T-helper 1 cell treated with Interleukin-12 subunit alpha and Interleukin-12 subunit beta and Interleukin-4 antibody, amounts not matched to agents 30 μg/mL and 1 μg/mL, for 36 hours (primary cell): ENCODE results near the gene OTOR.

ENCODE experiments used
- H3K27ac Mint-ChIP-seq: one replicate; pipeline ENCODE4 v1.8.0; 2021; ENCODE audit warnings: mild to moderate bottlenecking, mixed read lengths
- H3K27me3 Mint-ChIP-seq: one replicate; pipeline ENCODE4 v1.8.0; 2021; ENCODE audit warnings: low read depth, mixed read lengths
- H3K36me3 Mint-ChIP-seq: one replicate; pipeline ENCODE4 v1.8.0; 2021; ENCODE audit warnings: low read depth, mixed read lengths
- H3K4me1 Mint-ChIP-seq: one replicate; pipeline ENCODE4 v1.8.0; 2021; ENCODE audit warnings: low read depth, mixed read lengths
- H3K4me3 Mint-ChIP-seq: one replicate; pipeline ENCODE4 v1.8.0; 2021; ENCODE audit warnings: mild to moderate bottlenecking, moderate library complexity, mixed read lengths
- H3K9me3 Mint-ChIP-seq: one replicate; pipeline ENCODE4 v1.8.0; 2021; ENCODE audit warnings: mixed read lengths

OTOR gene

DNA sequence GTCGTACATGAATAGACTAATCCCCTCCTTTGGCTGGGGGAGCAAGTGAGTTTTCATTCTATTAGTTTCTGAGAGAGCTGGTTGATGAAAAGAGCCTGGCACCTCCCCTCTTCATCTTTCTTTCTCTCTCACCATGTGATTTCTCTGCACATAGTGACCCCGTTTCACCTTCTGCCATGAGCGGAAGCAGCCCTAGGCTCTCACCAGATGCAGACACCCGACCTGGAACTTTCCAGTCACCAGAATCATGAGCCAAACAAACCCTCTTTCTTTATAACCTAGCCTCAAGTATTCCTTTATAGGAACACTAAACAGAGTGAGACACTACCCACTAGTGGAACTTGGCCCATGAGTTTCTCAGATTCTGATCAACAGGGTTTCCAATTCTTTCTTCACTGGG, 16.4 kb downstream of the OTOR start:
- Mint-ChIP-seq H3K36me3 (no peaks in the 10 kb centered on the region), H3K4me1 (no peaks in the 10 kb centered on the region), H3K27ac (no peak overlapping the region), H3K27me3 (peaks cover 20% of the 10 kb centered on the region), H3K4me3 (no peak overlapping the region), H3K9me3 (no peaks in the 10 kb centered on the region)

DNA sequence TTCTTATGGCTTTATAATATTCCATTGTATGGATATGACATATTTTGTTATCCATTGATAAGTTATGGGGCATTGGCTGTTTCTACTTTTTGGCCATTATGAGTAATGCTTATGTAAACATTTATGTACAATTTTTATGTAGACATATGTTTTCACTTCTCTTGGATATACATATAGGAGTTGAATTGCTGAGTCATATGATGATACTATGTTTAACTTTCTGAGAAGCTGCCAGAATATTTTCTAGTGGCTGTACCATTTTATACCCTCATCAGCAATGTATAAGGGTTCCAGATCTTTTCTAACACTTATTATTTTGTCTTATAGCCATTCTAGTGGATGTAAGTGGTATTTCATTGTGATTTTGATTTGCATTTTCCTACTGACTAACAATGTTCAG, 23.1 kb downstream of the OTOR start:
- Mint-ChIP-seq H3K4me3 (no peak overlapping the region), H3K36me3 (no peaks in the 10 kb centered on the region), H3K27ac (no peak overlapping the region), H3K4me1 (no peaks in the 10 kb centered on the region), H3K9me3 (no peaks in the 10 kb centered on the region), H3K27me3 (peaks cover 10% of the 10 kb centered on the region)

DNA sequence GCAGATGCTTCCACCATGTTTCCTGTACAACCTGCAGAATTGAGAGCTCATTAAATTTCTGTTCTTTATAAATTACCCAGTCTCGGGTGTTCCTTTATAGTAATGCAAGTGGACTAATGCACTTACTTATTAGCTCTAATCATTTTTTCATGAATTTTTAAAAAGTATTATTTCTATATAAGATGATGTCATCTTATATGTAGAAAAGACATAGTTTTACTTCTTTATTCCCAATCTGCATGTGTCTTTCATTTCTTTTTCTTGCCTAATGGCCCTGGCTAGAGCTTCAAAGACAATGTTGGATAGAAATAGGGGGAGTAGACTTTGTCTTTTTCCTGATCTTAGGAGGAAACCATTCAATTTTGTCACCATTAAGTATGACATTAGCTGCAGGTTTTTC, 27.8 kb downstream of the OTOR start:
- H3K4me1 Mint-ChIP-seq = no peaks in the 10 kb centered on the region
- no peak overlapping the region for H3K27ac Mint-ChIP-seq
- H3K36me3 Mint-ChIP-seq = no peaks in the 10 kb centered on the region
- no peak overlapping the region for H3K4me3 Mint-ChIP-seq
- H3K27me3 Mint-ChIP-seq = peaks cover 3% of the 10 kb centered on the region
- no peaks in the 10 kb centered on the region for H3K9me3 Mint-ChIP-seq

DNA sequence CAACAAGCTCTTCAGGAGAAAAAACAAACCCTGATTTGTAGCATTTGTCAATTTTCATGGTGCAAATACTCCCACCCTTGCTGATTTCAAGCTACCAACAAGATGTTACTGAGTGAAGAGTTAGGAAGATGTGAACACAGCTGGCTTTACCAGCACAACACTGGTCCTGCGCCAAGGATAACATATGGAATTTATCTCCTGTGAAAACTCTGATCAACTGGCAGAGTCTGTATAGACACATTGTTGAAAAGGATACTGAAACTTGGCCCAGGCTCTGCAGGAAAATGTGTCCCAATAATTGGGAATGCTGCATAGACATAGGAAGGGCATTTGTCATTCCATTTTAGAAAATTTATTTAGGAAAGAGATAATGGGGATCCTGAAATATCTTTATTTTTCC, 29.0 kb downstream of the OTOR start:
- Mint-ChIP-seq H3K4me1 (no peaks in the 10 kb centered on the region), H3K27me3 (peaks cover 3% of the 10 kb centered on the region), H3K9me3 (no peaks in the 10 kb centered on the region), H3K4me3 (no peak overlapping the region), H3K27ac (no peak overlapping the region), H3K36me3 (no peaks in the 10 kb centered on the region)

DNA sequence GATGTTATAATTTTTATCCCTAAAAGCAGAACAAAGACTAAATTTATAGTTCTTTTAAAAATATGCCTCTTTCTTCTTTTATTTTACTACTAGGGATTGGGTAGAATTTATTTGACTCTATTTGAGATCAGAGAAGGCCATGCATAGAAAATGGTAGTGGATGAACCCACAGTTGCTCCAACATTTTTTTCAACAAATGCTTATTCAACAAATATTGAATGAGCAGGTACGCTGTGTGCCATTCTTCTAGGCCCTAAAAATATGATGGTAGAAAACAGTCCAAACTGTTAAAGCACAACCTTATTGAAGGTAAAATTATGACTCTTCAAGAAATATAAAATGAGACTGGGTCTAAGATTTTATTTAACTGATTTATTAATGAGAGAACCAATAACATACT, 30.0 kb downstream of the OTOR start:
- Mint-ChIP-seq H3K9me3 (peaks cover 9% of the 10 kb centered on the region), H3K4me3 (no peak overlapping the region), H3K27me3 (peaks cover 3% of the 10 kb centered on the region), H3K36me3 (no peaks in the 10 kb centered on the region), H3K27ac (no peak overlapping the region), H3K4me1 (no peaks in the 10 kb centered on the region)

DNA sequence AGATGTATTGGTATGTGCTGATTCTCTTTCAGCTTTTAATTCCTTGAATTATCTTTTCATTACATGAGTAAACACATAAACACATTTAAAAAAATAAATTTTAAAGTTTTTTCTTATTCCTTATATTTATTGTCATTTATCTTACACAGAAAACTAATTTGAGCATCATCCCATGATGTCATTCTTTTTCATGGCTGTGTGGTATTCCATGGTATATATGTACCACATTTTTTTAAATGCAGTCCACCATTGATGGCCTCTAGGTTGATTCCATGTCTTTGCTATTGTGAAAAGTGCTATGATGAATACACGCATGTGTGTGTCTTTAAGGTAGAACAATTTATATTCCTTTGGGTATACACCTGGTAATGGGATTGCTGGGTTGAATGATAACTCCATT, 33.3 kb downstream of the OTOR start:
- Mint-ChIP-seq H3K9me3 (peaks cover 9% of the 10 kb centered on the region), H3K4me3 (no peak overlapping the region)

DNA sequence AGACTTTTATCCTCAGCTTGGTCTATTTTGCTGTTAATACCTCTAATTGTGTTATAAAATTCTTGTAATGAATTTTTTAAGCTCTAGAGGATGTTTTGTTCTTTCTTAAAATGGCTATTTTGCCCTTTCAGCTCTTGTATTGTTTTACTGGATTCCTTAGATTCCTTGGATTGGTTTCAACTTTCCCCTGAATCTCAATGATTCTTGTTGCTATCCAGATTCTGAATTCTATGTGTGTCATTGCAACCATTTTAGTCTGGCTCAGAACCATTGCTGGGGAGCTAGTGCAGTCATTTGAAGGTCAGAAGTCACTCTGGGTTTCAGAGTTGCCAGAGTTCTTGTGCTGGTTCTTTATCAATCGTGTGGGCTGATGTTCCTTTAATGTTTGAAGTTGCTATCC, 37.1 kb downstream of the OTOR start:
- Mint-ChIP-seq H3K4me3 (no peak overlapping the region), H3K27ac (no peak overlapping the region), H3K27me3 (no peaks in the 10 kb centered on the region), H3K36me3 (no peaks in the 10 kb centered on the region), H3K9me3 (peaks cover 9% of the 10 kb centered on the region), H3K4me1 (no peaks in the 10 kb centered on the region)

More for the DNA sequence above, 33.3 kb downstream of the OTOR start:
- Mint-ChIP-seq H3K27ac (no peak overlapping the region), H3K4me1 (no peaks in the 10 kb centered on the region), H3K36me3 (no peaks in the 10 kb centered on the region), H3K27me3 (peaks cover 3% of the 10 kb centered on the region)
